ENCODE measurements around the gene MLLT6.
A peak's percentile ranks its signal among the peaks of the same experiment; 100 is the strongest.

The MLLT6 gene

GRCh38 chr17:38671939-38672720 lies 32.9 kb upstream of the MLLT6 start:
- no peak for DNase-seq (ENCODE audit: insufficient read length, low spot score)
- TF ChIP-seq POLR2A (IDR thresholded peaks at IDR 0.05; ENCODE audit: low read depth, low read length) = no peak
- FAIRE-seq = no peak

- FAIRE-seq = no peak
- no peak for TF ChIP-seq POLR2A (IDR thresholded peaks at IDR 0.05; ENCODE audit: low read depth, low read length)
- no peak for DNase-seq (ENCODE audit: insufficient read length, low spot score)
Observed at GRCh38 chr17:38672788-38673706, 32.0 kb upstream of the MLLT6 start.

GRCh38 chr17:38673707-38674013 lies 31.4 kb upstream of the MLLT6 start:
- no peak for DNase-seq (ENCODE audit: insufficient read length, low spot score)
- no peak for TF ChIP-seq POLR2A (IDR thresholded peaks at IDR 0.05; ENCODE audit: low read depth, low read length)
- FAIRE-seq = no peak

- DNase-seq (ENCODE audit: insufficient read length, low spot score) (no peak), FAIRE-seq (no peak)
- TF ChIP-seq POLR2A (IDR thresholded peaks at IDR 0.05; ENCODE audit: low read depth, low read length) = no peak
Observed at GRCh38 chr17:38674014-38674748, 30.9 kb upstream of the MLLT6 start.

- TF ChIP-seq POLR2A (IDR thresholded peaks at IDR 0.05; ENCODE audit: low read depth, low read length) = peak; percentile 45; the same call in 1 of the 2 replicates
- peak; percentile 93 for DNase-seq (ENCODE audit: insufficient read length, low spot score)
- no peak for FAIRE-seq
Observed at GRCh38 chr17:38674749-38675615, 30.1 kb upstream of the MLLT6 start, which contains the start of gene EPOP. EPOP (minus strand) TSS chr17:38674957; CDS start chr17:38674495, 462 bp downstream.

GRCh38 chr17:38676706-38677504 lies 28.2 kb upstream of the MLLT6 start:
- DNase-seq (ENCODE audit: insufficient read length, low spot score) (peak; percentile 89), FAIRE-seq (no peak)
- TF ChIP-seq POLR2A (IDR thresholded peaks at IDR 0.05; ENCODE audit: low read depth, low read length) = no peak

GRCh38 chr17:38677819-38678218 lies 27.3 kb upstream of the MLLT6 start:
- TF ChIP-seq POLR2A (IDR thresholded peaks at IDR 0.05; ENCODE audit: low read depth, low read length) = no peak
- DNase-seq (ENCODE audit: insufficient read length, low spot score) = no peak
- FAIRE-seq = no peak

GRCh38 chr17:38681096-38681495 lies 24.0 kb upstream of the MLLT6 start:
- FAIRE-seq = no peak
- TF ChIP-seq POLR2A (IDR thresholded peaks at IDR 0.05; ENCODE audit: low read depth, low read length) = no peak
- no peak for DNase-seq (ENCODE audit: insufficient read length, low spot score)

GRCh38 chr17:38685491-38685890 lies 19.6 kb upstream of the MLLT6 start:
- TF ChIP-seq POLR2A (IDR thresholded peaks at IDR 0.05; ENCODE audit: low read depth, low read length) = no peak
- FAIRE-seq (no peak), DNase-seq (ENCODE audit: insufficient read length, low spot score) (no peak)

- DNase-seq (ENCODE audit: insufficient read length, low spot score) (no peak), FAIRE-seq (no peak)
- TF ChIP-seq POLR2A (IDR thresholded peaks at IDR 0.05; ENCODE audit: low read depth, low read length) = no peak
Observed at GRCh38 chr17:38687286-38687685, 17.8 kb upstream of the MLLT6 start.

- DNase-seq (ENCODE audit: insufficient read length, low spot score) (no peak), FAIRE-seq (no peak)
- TF ChIP-seq POLR2A (IDR thresholded peaks at IDR 0.05; ENCODE audit: low read depth, low read length) = no peak
Observed at GRCh38 chr17:38690386-38690785, 14.7 kb upstream of the MLLT6 start.

- FAIRE-seq (no peak), DNase-seq (ENCODE audit: insufficient read length, low spot score) (no peak)
- TF ChIP-seq POLR2A (IDR thresholded peaks at IDR 0.05; ENCODE audit: low read depth, low read length) = no peak
Observed at GRCh38 chr17:38691154-38691553, 13.9 kb upstream of the MLLT6 start.

Data from H54 (cell line).